ENCODE results near the gene CEBPG.

CEBPG gene

GRCh38 chr19:33393286-33394005 is 19.9 kb downstream of the CEBPG start:
- TF ChIP-seq PPARA (CRISPR knock-in tag; IDR thresholded peaks at IDR 0.05; ENCODE audit: borderline replicate concordance) (no peak), ESRRG (CRISPR knock-in tag; IDR thresholded peaks at IDR 0.05) (no peak), ARNTL (CRISPR knock-in tag; IDR thresholded peaks at IDR 0.05; ENCODE audit: borderline replicate concordance, low read depth) (no peak), ZNF8 (CRISPR knock-in tag; IDR thresholded peaks at IDR 0.05) (no peak), TCF4 (CRISPR knock-in tag; IDR thresholded peaks at IDR 0.05; ENCODE audit: borderline replicate concordance) (no peak), ZNF565 (CRISPR knock-in tag; conservative IDR thresholded peaks at IDR 0.05; ENCODE audit: low read depth) (no peak), CREB5 (CRISPR knock-in tag; IDR thresholded peaks at IDR 0.05; ENCODE audit: low read depth) (no peak), BACH2 (CRISPR knock-in tag; IDR thresholded peaks at IDR 0.05; ENCODE audit: borderline replicate concordance) (no peak), SNAI2 (CRISPR knock-in tag; IDR thresholded peaks at IDR 0.05) (no peak), OSR1 (CRISPR knock-in tag; IDR thresholded peaks at IDR 0.05) (no peak), CSRNP3 (CRISPR knock-in tag; IDR thresholded peaks at IDR 0.05) (no peak), ZFP30 (CRISPR knock-in tag; IDR thresholded peaks at IDR 0.05) (no peak), CSDC2 (CRISPR knock-in tag; IDR thresholded peaks at IDR 0.05) (no peak), ZFP3 (CRISPR knock-in tag; IDR thresholded peaks at IDR 0.05) (no peak), PATZ1 (CRISPR knock-in tag; IDR thresholded peaks at IDR 0.05; ENCODE audit: borderline replicate concordance) (no peak)
- no peak for ATAC-seq

GRCh38 chr19:33394006-33394722 is 20.7 kb downstream of the CEBPG start:
- no peak for TF ChIP-seq CREB5 (CRISPR knock-in tag; IDR thresholded peaks at IDR 0.05; ENCODE audit: low read depth)
- TF ChIP-seq OSR1 (CRISPR knock-in tag; IDR thresholded peaks at IDR 0.05): no peak
- no peak for TF ChIP-seq RARB (CRISPR knock-in tag; IDR thresholded peaks at IDR 0.05)
- TF ChIP-seq ESRRG (CRISPR knock-in tag; IDR thresholded peaks at IDR 0.05): no peak
- ATAC-seq: no peak

GRCh38 chr19:33394723-33395560 is 21.4 kb downstream of the CEBPG start:
- no peak for ATAC-seq
- TF ChIP-seq POU6F1 (CRISPR knock-in tag; IDR thresholded peaks at IDR 0.05; ENCODE audit: borderline replicate concordance, low read depth) (no peak), RARB (CRISPR knock-in tag; IDR thresholded peaks at IDR 0.05) (no peak), ZNF8 (CRISPR knock-in tag; IDR thresholded peaks at IDR 0.05) (no peak), GLIS3 (CRISPR knock-in tag; IDR thresholded peaks at IDR 0.05) (no peak), TSHZ2 (CRISPR knock-in tag; IDR thresholded peaks at IDR 0.05) (no peak)

Measured in SK-N-SH treated with all-trans-retinoic acid at 6 μM for 48 hours (cell line).